HS-27A (cell line): Measurements from ENCODE around the gene SEPTIN2.
"Not testable (repeated sequence)": the region's sequence is repeated elsewhere in the genome, so short reads cannot be mapped to it uniquely, and the experiment has no call there.

Experiments
- DNase-seq: peaks from one replicate; pipeline ENCODE4 v3.0.0-alpha.2; 2012; ENCODE audit warnings: low read depth, missing footprints

Gene SEPTIN2

DNA sequence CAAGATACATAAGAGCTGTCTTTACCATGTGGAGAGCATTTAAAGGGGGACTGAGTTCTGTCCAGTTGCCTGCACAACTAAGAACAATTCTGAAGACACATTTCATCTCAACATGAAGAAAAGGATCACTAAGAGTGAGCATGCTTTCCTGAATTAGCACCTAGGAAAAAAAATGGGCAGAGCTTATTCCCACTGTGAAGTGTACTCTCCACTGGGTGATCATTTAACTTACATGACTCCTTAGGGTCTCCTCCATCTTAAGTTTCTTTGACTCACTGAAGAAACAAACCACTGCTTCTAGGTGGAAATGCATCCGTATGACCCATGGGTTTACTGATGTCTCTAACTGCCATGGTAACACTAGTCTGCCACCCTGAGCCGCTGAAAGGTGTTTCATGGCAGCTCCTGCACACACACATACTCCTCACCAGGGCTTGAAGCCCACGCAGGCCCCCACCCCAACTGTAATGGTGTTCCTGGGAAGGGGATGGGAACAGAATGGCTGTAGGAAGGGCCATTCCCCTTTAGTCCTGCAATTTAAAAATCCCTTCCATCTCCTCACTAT, 27.3 kb upstream of the SEPTIN2 start:
- no peak for DNase-seq

DNA sequence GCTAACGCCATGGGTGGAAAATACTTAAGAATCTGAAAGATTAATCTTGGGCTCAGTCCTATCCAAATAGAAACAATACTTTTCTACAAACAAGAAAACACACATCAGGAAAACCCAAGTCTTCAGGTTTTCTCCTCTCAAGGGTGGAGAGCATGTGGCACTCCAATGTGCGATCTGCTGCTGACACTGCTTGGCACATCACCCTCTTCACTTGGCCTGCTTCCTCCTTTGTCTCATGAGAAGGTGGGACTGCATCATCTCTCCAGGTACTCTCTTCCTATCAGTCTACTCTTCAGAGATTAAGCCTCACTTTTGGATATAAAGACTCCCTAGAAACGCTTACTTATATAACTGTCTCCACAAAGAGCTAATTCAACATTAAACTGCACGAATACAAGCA, 26.7 kb upstream of the SEPTIN2 start:
- DNase-seq: no peak

DNA sequence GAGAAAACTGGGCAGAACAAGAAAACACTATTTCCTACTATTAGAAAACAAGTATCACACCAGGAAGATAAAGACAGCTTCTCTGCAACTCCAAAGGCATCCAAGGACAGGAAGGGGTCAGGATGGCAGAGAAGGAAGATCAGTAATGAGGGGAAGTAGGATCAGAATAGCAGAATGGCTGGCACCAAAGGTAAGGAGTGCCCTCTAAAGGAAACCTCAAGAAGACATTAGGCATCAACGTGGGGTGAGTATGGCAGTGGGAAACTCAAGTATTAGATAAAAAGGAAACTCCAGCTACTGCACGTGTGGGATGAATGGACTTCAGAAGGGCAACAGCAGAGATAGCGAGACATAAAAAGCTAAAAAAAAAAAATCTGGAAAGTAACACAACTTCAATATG, 26.1 kb upstream of the SEPTIN2 start:
- no peak for DNase-seq

DNA sequence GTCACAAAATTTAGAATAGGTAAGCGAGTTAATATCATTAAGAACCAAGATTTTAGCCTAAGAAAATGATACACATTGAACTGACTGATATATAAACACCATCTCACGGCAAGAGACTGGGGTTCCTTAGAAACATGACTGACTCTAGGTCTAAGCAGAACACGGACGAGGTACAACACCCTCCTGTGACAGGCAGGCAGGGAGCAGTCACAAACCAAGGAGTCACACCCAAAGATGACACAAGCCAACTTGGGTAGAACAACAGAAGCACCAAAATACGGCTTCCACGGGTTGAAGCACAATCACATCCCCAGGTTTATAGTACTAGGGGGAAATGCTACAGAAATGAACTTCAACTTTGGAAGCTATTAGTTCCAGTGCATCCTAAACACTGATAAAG, 24.6 kb upstream of the SEPTIN2 start:
- no peak for DNase-seq

DNA sequence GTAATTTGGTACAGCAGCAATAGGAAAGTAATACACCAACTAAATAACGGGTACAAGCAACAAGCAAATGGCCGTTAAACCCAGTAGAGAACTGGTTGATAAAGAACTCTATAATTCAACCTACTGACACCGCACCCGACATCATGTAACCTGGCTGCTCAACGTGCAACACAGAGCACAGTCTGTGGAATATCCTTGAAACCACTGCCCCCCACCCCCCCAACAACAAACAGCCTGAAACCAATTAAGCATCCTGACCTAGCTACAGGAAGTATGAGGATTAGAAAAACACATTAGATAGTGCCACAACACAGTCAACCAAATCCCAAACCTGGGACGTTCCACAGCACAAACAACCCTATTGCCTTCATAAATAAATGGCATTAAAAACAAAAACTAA, 23.7 kb upstream of the SEPTIN2 start:
- DNase-seq: no peak

DNA sequence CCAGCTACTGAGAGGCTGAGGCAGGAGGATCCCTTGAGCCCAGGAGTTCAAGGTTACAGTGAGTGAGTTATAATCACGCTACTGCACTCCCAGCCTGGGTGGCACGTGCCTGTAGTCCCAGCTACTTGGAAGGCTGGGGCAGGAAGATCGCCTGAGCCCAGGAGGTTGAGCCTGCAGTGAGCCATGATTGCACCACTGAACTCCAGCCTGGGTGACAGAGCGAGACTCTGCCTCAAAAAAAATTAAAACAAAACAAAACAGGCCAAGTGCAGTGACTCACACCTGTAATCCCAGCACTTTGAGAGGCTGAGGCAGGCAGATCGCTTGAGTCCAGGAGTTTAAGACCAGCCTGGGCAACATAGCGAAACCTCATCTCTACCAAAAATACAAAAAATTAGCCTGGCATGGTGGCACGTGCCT, 22.3 kb upstream of the SEPTIN2 start:
- not testable (repeated sequence) for DNase-seq

DNA sequence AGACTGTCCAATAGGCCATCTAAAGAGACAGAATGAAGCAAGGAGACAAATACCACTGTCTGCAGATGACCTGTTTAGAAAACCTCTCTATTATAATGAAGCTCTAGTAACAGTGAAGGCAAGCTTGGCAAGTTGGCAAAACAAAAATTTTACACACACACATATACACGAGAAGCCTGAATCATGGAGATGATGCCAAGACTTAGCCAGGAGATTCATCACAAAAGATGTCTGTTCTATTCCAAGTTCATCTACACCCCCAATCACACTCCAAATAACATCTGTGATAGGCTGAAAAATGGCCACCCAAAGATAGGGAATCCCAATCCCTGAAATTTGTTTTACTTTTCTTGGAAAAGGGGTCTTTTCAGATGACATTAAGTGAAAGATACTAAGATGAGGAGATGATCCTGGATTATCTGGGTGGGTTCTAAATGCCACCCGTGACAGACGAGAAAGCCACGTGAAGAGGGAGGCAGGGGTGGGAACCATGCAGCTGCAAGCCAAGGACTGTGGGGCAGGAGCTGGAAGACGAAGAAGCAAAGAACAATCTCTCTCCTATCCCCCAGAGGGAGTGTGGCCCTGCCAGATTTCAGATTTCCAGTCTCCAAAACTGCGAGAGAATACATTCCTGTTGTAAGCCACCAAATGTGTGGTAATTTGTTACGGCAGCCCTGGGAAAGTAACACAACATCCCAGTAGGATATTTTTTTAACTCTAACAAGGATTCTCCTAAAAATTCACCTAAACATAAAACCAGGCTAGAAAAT, 20.2 kb upstream of the SEPTIN2 start:
- DNase-seq: no peak

DNA sequence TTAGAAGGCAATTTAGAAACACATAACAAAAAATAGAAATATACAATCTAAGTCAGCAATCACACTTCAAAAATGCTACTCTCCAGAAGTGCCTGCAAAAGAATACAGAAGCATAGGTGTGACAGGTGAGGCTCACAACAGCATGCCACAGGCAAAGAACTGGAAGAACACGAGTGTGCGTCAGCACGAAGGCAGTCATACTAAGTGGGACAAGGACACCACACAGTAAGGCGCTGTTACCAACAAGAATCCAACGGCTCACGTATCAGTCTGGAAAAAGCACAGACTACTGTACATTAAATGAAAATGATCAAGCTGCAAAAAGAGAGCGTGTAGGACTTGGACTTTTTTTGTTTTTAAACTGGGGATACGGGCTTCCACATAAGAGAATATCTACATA, 19.0 kb upstream of the SEPTIN2 start:
- no peak for DNase-seq

DNA sequence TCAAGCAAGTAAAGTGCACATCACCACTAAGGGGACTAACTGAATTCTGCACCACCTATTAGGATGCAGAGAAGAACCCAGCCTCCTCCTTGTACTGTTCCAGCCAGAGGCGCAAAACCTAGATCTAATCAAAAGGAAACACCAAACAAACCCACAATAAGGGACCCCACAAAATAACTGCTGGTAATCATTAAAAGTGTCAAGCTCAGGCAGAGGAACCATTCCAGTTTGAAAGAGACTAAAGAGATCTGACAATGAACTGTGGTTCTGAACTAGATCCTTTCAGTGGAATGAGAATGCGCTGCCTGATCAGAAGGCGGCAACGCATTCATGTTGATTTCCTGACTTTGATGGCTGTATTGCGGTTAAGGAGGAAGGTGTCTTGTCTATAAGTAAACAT, 17.1 kb upstream of the SEPTIN2 start:
- no peak for DNase-seq

DNA sequence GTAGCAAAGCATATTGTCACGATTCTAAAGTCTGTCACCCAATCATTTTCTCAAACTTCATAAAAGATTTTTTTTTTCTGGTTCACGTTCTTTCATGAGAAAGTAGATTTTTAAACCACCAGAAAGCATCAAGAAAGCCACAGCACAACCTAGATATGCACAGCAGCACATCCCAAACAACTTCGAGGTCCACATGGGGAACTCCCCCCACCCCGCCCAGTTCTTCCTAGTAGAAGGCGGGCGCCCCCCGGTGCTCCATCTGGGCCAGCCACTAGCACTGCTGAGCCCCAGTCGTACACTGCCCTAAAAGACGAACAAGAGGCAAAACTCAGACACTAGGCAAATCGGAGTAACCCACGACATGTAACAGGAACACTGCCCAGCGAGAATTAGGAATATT, 15.7 kb upstream of the SEPTIN2 start:
- no peak for DNase-seq

DNA sequence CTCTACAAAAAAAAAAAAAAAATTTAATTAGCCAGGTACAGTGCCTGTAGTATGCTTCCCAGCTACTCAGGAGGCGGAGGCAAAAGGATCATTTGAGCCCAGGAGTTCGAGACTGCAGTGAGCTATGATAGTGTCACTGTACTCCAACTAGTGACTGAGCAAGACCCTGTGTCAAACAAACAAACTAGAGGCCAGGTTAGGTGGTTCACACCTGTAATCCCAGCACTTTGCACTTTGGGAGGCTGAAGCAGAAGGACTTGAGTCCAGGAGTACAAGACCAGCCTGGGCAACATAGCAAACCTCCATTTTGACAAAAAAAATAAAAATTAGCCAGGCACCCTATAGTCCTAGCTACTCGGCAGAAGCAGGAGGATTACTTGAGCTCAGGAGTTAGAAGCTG, 13.6 kb upstream of the SEPTIN2 start:
- DNase-seq: no peak

DNA sequence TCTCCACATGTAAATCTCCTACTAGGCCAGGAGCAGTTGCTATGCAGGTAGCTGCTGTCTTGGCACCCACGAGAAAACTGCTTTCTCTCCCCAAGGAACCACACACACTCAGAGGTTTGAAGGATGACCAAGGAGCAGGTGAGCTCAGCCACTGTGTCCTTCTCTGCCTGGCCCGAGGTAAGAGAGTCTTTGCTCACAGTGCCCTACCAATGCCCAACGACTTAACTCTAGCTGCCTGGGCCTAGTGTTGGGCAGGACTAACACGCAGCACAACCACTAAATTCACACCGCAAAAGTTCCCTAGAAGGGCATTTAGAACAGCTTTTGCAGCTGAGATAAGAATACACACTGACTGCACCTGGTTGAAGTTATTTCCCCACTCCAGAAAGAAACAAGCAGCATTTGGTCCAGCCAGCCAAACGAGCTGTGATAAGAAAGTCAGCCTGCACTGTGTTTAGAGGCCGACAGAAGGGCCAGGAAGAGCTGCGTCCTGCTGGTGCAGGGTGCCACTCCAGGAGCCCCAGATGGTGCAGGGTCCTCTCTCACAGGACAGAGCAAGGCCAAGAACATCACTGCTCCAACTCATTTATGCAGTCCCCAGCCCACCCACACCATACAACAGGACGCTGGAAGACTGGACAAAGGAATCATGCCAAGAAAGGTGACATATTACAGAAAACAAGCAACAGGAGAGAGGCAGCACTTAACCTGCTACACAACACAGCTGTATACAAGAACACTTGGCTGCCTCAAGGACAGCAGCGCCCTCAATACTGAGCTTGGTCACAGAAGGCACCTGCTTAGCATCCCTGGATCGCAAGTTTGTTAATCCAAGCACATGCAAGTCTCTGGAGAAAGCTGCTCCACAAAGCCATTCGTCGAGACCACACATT, 12.7 kb upstream of the SEPTIN2 start:
- DNase-seq: no peak

DNA sequence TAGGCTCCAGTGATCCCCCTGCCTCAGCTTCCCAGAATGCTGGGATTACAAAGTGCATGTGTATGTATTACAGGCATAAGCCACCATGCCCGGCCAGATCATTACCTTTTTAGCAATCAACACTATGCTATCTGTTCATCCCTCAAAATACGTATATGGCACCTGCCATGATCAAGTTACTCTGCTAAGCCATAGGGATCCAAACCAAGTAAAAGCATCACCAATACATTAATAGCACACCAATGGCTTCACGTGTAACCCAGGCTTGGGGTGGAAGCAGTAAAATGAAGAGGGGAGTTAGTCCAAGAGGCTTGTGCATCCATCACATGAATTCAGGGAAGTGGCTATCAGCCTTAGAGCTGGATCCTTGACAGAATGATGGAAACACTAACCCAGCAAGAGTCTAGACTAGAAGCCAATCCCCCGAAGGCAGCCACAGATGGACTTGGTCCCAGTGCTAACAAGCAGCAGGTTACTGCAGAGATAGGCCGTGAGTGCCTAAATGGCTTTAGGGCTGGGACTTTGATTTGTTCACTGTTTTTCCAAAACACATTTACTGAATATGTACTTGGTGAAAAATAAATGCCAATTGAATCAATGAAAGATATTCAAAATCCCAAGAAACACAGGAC, 11.6 kb upstream of the SEPTIN2 start:
- DNase-seq: no peak

DNA sequence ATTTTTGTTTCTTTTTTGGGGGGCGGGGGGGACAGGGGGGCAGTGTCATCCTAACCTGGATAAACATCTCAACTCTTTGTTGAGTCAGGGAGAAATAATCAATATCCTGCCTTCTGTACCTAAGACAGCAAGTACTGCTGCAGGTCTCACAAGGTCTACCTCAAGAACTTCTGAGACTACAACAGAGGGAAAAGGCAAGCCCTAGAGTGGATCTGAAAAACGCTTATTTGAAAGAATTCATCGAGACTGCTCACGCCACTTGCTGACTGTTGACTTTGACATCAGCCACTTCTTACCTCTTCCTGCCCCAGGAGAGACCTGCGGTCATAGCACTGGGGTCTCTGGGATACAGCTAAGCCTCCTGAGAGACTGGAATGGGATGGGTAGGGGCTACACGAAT, 8.7 kb upstream of the SEPTIN2 start:
- DNase-seq: no peak

DNA sequence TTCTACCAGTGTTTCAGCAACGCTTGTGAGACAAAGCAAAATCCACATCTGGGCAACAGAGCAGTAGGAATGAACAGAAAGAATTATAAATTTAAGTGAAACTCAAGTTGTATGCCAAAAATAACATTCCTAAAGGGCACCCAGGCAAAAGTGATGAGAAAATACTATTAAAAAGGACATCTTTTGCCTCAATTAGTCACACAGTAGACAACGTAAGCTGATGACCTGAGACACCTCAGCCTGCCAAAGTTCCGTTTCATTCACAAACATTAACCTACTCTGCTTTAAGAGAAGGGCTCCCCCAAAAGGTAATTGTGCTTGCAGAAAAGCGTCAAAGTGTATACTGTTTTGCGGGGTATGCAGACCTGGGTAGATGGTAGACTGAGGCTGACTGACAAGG, 7.5 kb upstream of the SEPTIN2 start:
- DNase-seq: no peak

DNA sequence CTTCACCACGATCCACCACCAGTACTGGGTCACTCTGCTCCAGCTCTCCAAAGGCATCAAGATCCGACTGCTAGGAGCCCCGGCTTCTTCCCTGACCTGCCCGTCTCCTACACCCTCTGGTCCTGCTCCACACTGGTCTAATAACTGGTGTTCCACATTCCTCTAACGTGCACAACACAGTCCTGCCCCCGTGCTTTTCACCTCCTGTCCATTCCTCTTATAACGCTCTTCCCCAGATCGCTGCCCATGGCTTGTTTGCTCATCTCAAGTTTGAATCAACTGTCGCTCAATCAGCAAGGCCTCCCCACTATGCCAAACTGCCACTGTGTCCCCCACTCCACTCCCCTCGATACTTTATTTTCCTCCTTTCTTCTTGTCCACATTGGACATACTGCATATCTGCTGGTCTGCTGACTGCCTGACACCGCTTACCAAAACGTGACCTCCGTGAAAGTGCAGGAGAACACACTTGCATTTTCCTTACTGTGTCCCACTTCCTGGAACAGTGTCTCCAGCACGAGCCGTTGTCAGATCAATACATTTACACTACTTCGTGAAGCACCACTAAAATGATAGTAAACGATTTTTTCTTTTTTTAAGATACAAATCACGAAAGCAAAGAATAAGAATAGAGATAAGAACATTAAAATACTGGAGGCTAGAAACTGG, 6.8 kb upstream of the SEPTIN2 start:
- DNase-seq: no peak

DNA sequence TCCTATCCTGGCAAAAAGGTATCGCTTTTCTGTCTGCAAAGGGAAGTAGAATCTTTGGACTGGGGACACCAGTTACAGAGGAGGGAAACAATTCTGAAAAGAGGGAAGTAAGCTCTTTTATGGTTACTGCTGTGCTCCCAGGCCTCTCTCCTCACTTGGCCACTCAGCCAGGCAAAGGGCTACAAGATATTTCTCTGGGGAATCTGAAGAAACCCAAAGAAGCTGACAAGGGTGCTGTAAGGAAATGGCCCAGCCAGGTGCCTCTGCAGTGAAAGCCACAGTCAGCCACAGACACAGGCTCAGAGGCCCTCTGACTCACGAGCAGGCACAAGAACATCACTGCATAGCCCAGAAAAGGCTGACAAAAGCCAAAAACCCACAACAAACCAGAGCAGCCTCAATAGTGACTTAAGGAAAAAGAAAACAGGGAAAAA, 6.0 kb upstream of the SEPTIN2 start:
- DNase-seq: no peak

DNA sequence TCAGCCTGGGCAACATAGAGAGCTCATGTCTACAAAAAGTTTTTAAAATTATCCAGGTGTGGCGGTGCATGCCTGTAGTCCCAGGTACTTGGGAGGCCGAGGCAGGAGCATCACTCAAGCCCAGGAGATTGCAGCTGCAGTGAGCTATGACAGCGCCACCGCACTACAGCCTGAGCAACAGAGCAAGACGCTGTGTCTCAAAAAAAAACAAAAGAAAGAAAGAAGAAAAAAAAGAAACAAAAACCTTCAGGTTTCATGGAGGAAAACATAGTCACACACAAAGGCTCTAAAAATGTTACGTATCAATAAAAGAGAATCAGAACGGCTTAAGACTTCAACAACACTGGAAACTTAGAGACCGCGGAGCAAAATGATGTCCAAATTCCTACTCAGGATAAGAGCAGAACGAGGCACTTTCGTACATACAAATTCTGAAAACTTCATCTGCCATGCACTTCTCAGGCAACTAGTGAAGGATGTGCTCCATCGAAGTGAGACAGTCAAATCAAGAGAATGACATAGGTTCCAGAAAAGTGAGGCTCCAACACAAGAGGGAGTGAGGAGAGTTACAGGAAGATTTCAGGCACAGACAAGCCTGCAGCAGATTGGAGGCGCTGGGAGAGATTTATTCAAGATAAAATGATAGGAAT, 4.7 kb upstream of the SEPTIN2 start:
- DNase-seq: no peak

DNA sequence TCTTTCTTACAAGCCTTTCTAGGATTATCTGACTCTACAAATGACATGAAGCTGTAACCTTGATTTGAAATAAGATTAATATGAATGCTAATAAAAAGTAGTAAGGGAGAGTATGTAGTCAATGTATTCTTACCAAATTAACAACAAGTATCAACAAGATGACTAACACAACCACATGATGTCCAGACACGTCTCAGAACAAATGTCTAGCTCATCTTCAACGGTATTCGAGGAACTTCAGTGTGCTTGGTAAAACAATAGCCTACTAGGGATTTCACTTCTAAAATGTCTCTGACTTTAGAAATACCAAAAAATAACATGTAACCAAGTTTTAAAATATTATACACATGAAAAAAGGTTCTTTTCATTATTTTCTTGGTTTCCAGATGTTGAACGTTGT, 3.6 kb upstream of the SEPTIN2 start:
- no peak for DNase-seq

DNA sequence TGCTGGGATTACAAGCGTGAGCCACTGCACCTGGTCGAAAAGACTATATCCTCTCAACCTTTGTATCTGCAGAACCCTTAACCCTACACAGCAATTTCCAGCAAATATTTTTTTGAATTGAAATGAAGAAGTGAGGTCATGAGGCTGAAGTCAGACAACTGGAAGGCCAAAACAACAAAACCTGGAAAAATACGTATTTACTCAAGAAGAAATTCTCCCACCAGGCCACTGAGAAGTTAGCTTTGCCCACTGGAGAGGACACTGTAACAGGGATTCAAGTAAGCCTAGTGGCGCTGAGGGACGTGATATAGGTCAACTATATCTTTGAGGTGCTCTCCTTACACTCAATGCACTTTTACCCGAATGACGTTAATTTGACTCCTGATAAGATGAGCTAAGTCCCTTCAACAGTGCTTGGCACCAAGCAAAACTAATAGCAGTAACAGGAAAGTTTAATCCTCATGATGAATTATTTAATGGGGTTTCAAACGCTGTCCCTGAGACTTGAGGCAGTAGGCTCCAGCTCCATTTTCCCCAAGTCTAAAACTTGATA, 2.1 kb upstream of the SEPTIN2 start:
- DNase-seq: no peak
